Liver (tissue), 9 donors: Measurements from ENCODE around the gene NYAP2. TPM values are rescaled to one million over a fixed set of nuclear protein-coding genes. Genes with fewer than 3 reads are reported as not detected.

Experiments used
- DNase-seq: peaks from one replicate; pipeline ENCODE4 v3.0.0-alpha.2; 2017; ENCODE audit warnings: low spot score
- H3K27ac ChIP-seq, 2 donors: one replicate each; pipeline ENCODE4 v1.7.0; 2013; ENCODE audit warnings: inconsistent platforms in 2 of 2, low read length in 2 of 2, control low read depth in 1 of 2, low read depth in 1 of 2, mild to moderate bottlenecking in 1 of 2
- H3K27me3 ChIP-seq, 4 donors: one replicate each; pipeline versions ENCODE4 v1.6.1 to v1.7.0; 2013; ENCODE audit warnings: low read length in 3 of 4, inconsistent platforms in 1 of 4, mild to moderate bottlenecking in 1 of 4, moderate library complexity in 1 of 4; ENCODE audit not compliant: control insufficient read depth in 4 of 4, insufficient read depth in 4 of 4
- H3K36me3 ChIP-seq, 4 donors: one replicate each; pipeline versions ENCODE4 v1.6.1 to v1.7.0; 2013; ENCODE audit warnings: low read length in 3 of 4, mild to moderate bottlenecking in 3 of 4, low read depth in 1 of 4, moderate library complexity in 1 of 4; ENCODE audit not compliant: control insufficient read depth in 4 of 4, insufficient read depth in 3 of 4
- H3K4me1 ChIP-seq, 4 donors: one replicate each; pipeline versions ENCODE4 v1.6.1 to v1.7.0; 2013; ENCODE audit warnings: low read length in 3 of 4, mild to moderate bottlenecking in 3 of 4, moderate library complexity in 1 of 4; ENCODE audit not compliant: control insufficient read depth in 4 of 4, insufficient read depth in 4 of 4
- H3K4me3 ChIP-seq, 3 donors: one replicate each; pipeline versions ENCODE4 v1.6.1 to v1.7.0; 2013; ENCODE audit warnings: low read length in 3 of 3, control low read depth in 1 of 3, low read depth in 1 of 3, mild to moderate bottlenecking in 1 of 3
- H3K9ac ChIP-seq, 2 donors: one replicate each; pipeline ENCODE4 v1.7.0; 2013; ENCODE audit warnings: low read length in 2 of 2, mild to moderate bottlenecking in 2 of 2, moderate library complexity in 2 of 2, control low read depth in 1 of 2, low read depth in 1 of 2
- H3K9me3 ChIP-seq, 4 donors: one replicate each; pipeline versions ENCODE4 v1.6.1 to v1.7.0; 2013; ENCODE audit warnings: low read length in 3 of 4; ENCODE audit not compliant: control insufficient read depth in 4 of 4
- ATF3 ChIP-seq: IDR thresholded peaks from 2 replicates; pipeline ENCODE4 v1.6.1; 2016; ENCODE audit warnings: antibody characterized with exemption
- CTCF ChIP-seq: fragments of 150-350 bp; IDR thresholded peaks from 2 replicates; pipeline ENCODE4 v1.5.1; 2017; ENCODE audit warnings: improper control_type of control experiment, low read depth, low read length; ENCODE audit not compliant: missing input control
- EGR1 ChIP-seq, 2 donors: IDR thresholded peaks; 2 replicates each; pipeline ENCODE4 v1.6.1; 2016 to 2018; ENCODE audit warnings: antibody characterized with exemption in 2 of 2, low read depth in 2 of 2
- FOXA1 ChIP-seq: IDR thresholded peaks from 2 replicates; pipeline ENCODE4 v1.6.1; 2016; ENCODE audit warnings: antibody characterized with exemption
- FOXA2 ChIP-seq: IDR thresholded peaks from 2 replicates; pipeline ENCODE4 v1.6.1; 2016; ENCODE audit warnings: antibody characterized with exemption
- GABPA ChIP-seq, 2 donors: IDR thresholded peaks in 1 of 2; conservative IDR thresholded peaks in 1 of 2; 2 replicates each; pipeline ENCODE4 v1.6.1; 2016; ENCODE audit warnings: antibody characterized with exemption in 2 of 2, mild to moderate bottlenecking in 1 of 2, moderate library complexity in 1 of 2
- HNF4A ChIP-seq, 2 donors: conservative IDR thresholded peaks; 2 replicates each; pipeline ENCODE4 v1.6.1; 2016; ENCODE audit warnings: antibody characterized with exemption in 2 of 2, mild to moderate bottlenecking in 2 of 2
- HNF4G ChIP-seq: IDR thresholded peaks from 2 replicates; pipeline ENCODE4 v1.6.1; 2016; ENCODE audit warnings: antibody characterized with exemption
- JUND ChIP-seq, 2 donors: IDR thresholded peaks; 2 replicates each; pipeline ENCODE4 v1.6.1; 2016; ENCODE audit warnings: antibody characterized with exemption in 2 of 2
- NR2F2 ChIP-seq: IDR thresholded peaks from 2 replicates; pipeline ENCODE4 v1.6.1; 2016; ENCODE audit warnings: antibody characterized with exemption
- RAD21 ChIP-seq, 2 donors: IDR thresholded peaks; 2 replicates each; pipeline ENCODE4 v1.6.1; 2016; ENCODE audit warnings: antibody characterized with exemption in 2 of 2, mild to moderate bottlenecking in 2 of 2
- REST ChIP-seq: IDR thresholded peaks from 2 replicates; pipeline ENCODE4 v1.6.1; 2016; ENCODE audit warnings: antibody characterized with exemption, mild to moderate bottlenecking
- RXRA ChIP-seq, 2 donors: IDR thresholded peaks; 2 replicates each; pipeline ENCODE4 v1.6.1; 2017 to 2018; ENCODE audit warnings: antibody characterized with exemption in 2 of 2, mild to moderate bottlenecking in 1 of 2
- SP1 ChIP-seq: IDR thresholded peaks from 2 replicates; pipeline ENCODE4 v1.6.1; 2018; ENCODE audit warnings: antibody characterized with exemption, mild to moderate bottlenecking
- TAF1 ChIP-seq: conservative IDR thresholded peaks from 2 replicates; pipeline ENCODE4 v1.6.1; 2016; ENCODE audit warnings: antibody characterized with exemption, mild to moderate bottlenecking
- YY1 ChIP-seq: IDR thresholded peaks from 2 replicates; pipeline ENCODE4 v1.6.1; 2016; ENCODE audit warnings: antibody characterized with exemption, mild to moderate bottlenecking
- WGBS: extraction: QIAGEN DNeasy Blood & Tissue Kit; methylation state at CpG from one replicate; pipeline ENCODE4 v1.1.7; 2013; 5-methylcytosine and 5-hydroxymethylcytosine counted together
- polyA plus RNA-seq, 2 donors: library from polyadenylated mRNA; stranded (reverse) in 1 of 2; unstranded in 1 of 2; fragments of 200-250 nt in 1 of 2; fragments of >200 nt in 1 of 2; fragmentation: Nextera tagmentation in 1 of 2; extraction: Ambion mirVana in 1 of 2; gene quantifications; one replicate each; pipeline versions ENCODE4 v1.2.1 to v1.2.3, GENCODE V29; 2013 to 2015
- total RNA-seq, 2 donors: library from RNA; depleted of rRNA; stranded (reverse); fragments of >200 nt; gene quantifications; one replicate each; pipeline ENCODE4 v1.2.3, GENCODE V29; 2014
- TF ChIP-seq, protein P1 (sequence below): IDR thresholded peaks from 2 replicates; pipeline ENCODE4 v1.6.1; 2016; ENCODE audit warnings: antibody characterized with exemption
- donor health status: healthy.
- donor health status: healthy.
- donor health status: healthy.
- donor health status: healthy.
- donor health status: healthy.

The NYAP2 gene
- total and polyA plus RNA-seq, 4 donors = not detected

DNA sequence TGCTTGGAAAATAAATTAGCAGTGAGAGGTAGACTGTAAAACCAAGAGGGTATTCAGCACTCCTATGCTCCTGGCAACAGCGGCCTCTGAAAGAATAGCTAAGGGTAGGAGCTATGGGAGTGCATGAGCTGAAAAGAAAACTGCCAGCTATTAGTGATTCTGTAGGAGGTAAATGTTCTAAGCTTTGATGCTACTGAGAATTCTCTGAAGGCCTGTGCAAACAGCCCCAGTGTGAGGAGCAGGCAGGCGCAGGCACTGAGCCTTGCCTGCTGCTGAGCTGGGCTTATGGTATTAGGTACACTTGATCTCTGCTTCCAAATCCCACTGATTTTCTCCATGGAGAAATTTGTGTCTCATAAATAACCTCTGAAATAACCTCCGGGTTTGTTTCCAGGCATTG is 86.7 kb downstream of the NYAP2 start:
- no peak overlapping the region for H3K27ac ChIP-seq
- WGBS = 95% methylated on average over 3 of the region's 3 CpGs

More for the DNA sequence above, 86.7 kb downstream of the NYAP2 start:
- no peak for TF ChIP-seq FOXA1
- no peak for TF ChIP-seq EGR1 (IDR thresholded peaks at IDR 0.05; ENCODE audit: low read depth in 2 of 2)
- TF ChIP-seq YY1 = no peak
- TF ChIP-seq ATF3 = no peak
- no peak for TF ChIP-seq JUND (IDR thresholded peaks at IDR 0.05)
- TF ChIP-seq CTCF = no peak
- TF ChIP-seq SP1 = no peak
- no peak for TF ChIP-seq RXRA (IDR thresholded peaks at IDR 0.05)
- no peak for TF ChIP-seq GABPA (IDR thresholded peaks at IDR 0.05 in 1 of 2, conservative IDR thresholded peaks at IDR 0.05 in 1 of 2)
- no peak for TF ChIP-seq TAF1
- no peak for TF ChIP-seq HNF4G
- no peak for TF ChIP-seq REST
- TF ChIP-seq FOXA2 = no peak
- TF ChIP-seq HNF4A (conservative IDR thresholded peaks at IDR 0.05) = no peak
- no peak for TF ChIP-seq NR2F2
- no peak for TF ChIP-seq RAD21 (IDR thresholded peaks at IDR 0.05)
- TF ChIP-seq, protein P1, sequence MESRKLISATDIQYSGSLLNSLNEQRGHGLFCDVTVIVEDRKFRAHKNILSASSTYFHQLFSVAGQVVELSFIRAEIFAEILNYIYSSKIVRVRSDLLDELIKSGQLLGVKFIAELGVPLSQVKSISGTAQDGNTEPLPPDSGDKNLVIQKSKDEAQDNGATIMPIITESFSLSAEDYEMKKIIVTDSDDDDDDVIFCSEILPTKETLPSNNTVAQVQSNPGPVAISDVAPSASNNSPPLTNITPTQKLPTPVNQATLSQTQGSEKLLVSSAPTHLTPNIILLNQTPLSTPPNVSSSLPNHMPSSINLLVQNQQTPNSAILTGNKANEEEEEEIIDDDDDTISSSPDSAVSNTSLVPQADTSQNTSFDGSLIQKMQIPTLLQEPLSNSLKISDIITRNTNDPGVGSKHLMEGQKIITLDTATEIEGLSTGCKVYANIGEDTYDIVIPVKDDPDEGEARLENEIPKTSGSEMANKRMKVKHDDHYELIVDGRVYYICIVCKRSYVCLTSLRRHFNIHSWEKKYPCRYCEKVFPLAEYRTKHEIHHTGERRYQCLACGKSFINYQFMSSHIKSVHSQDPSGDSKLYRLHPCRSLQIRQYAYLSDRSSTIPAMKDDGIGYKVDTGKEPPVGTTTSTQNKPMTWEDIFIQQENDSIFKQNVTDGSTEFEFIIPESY = no peak
- H3K36me3 ChIP-seq = no peaks in the 10 kb centered on the region
- H3K9ac ChIP-seq = no peak overlapping the region
- H3K27me3 ChIP-seq = peaks cover 0 to 4% (median 1%) of the 10 kb centered on the region in 4 donors
- no peak overlapping the region for H3K4me3 ChIP-seq
- H3K4me1 ChIP-seq = no peaks in the 10 kb centered on the region
- DNase-seq = no peak
- H3K9me3 ChIP-seq = no peaks in the 10 kb centered on the region
